HCT116 (cell line): ENCODE data around the gene CDC14A. TPM values are rescaled to one million over a fixed set of nuclear protein-coding genes. Genes with fewer than 3 reads are reported as not detected.

Source experiments
- ATAC-seq: fragments of 200-7000 bp; cut with Tn5 transposase; 2 replicates; pipeline ENCODE4 v1.9.1; 2020; ENCODE audit warnings: mild to moderate bottlenecking, moderate library complexity
- BruUV-seq: library from RNA; stranded (reverse); fragments of 400-500 nt; replicated peaks from 2 replicates; lab custom pipeline; 2021; lab: Mats Ljungman, UMichigan
- CTCF ChIA-PET: fragments of 300-600 bp; sonication (Branson Sonifier 250); formaldehyde crosslinking; loops from one replicate; lab custom pipeline; 2021; ENCODE audit warnings: antibody characterized with exemption; lab: Charles Lee
- POLR2A ChIA-PET: fragments of 300-600, 350-600 bp; sonication (Branson Sonifier 250); formaldehyde crosslinking; loops from one replicate; lab custom pipeline; 2021; ENCODE audit warnings: antibody characterized with exemption; lab: Charles Lee
- RAD21 ChIA-PET, 2 experiments: fragments of 300-600 bp; sonication (Branson Sonifier 250); formaldehyde crosslinking; loops; one replicate each; lab custom pipeline; 2023; ENCODE audit warnings: low total read pairs in 2 of 2; ENCODE audit not compliant: uncharacterized antibody in 2 of 2, unreplicated experiment in 2 of 2, low non-redundant PET in 1 of 2; lab: Charles Lee
- DNase-seq: peaks from one replicate; pipeline ENCODE4 v3.0.0-alpha.2; 2010; ENCODE audit warnings: low read depth, low spot score
- H2AFZ ChIP-seq: fragments of 200-600 bp; shearing (Covaris generic), sonication (generic); 2 replicates; pipeline ENCODE4 v1.6.1; 2017; ENCODE audit warnings: low read depth, mixed run types, mixed read lengths, antibody characterized with exemption, low read length; ENCODE audit not compliant: poor library complexity, severe bottlenecking
- H3K27ac ChIP-seq: 2 replicates; pipeline ENCODE4 v1.5.1; 2012; ENCODE audit warnings: low read depth, low read length
- H3K27me3 ChIP-seq: fragments of 200-600 bp; sonication (generic); 2 replicates; pipeline ENCODE4 v1.6.1; 2016; ENCODE audit warnings: mixed run types, low read length, mixed read lengths; ENCODE audit not compliant: insufficient read depth
- H3K36me3 ChIP-seq, 2 experiments: fragments of 200-500 bp in 1 of 2; fragments of 200-600 bp in 1 of 2; sonication (Bioruptor generic) in 1 of 2; sonication (generic) in 1 of 2; 2 replicates each; pipeline versions ENCODE4 v1.5.1 to v1.6.1; 2014 to 2016; ENCODE audit warnings: low read length in 2 of 2, inconsistent platforms in 1 of 2, mixed read lengths in 1 of 2, mixed run types in 1 of 2; ENCODE audit not compliant: insufficient read depth in 2 of 2, control insufficient read depth in 1 of 2
- H3K4me1 ChIP-seq, 2 experiments: fragments of 200-600 bp in 1 of 2; sonication (generic) in 1 of 2; 2 replicates each; pipeline versions ENCODE4 v1.5.1 to v1.6.1; 2012 to 2017; ENCODE audit warnings: low read length in 2 of 2, inconsistent platforms in 1 of 2, mild to moderate bottlenecking in 1 of 2, mixed read lengths in 1 of 2, mixed run types in 1 of 2, moderate library complexity in 1 of 2; ENCODE audit not compliant: insufficient read depth in 2 of 2, control insufficient read depth in 1 of 2
- H3K4me2 ChIP-seq: fragments of 200-600 bp; sonication (generic); 2 replicates; pipeline ENCODE4 v1.6.1; 2017; ENCODE audit warnings: mixed run types, low read length, mixed read lengths
- H3K4me3 ChIP-seq, 2 experiments: fragments of 200-600 bp in 1 of 2; sonication (generic) in 1 of 2; replicated peaks in 1 of 2; 2 replicates each; pipeline ENCODE4 v1.5.1; 2011 to 2016; ENCODE audit warnings: low read length in 2 of 2, control low read depth in 1 of 2, low read depth in 1 of 2, mild to moderate bottlenecking in 1 of 2, mixed read lengths in 1 of 2, mixed run types in 1 of 2
- H3K79me2 ChIP-seq: fragments of 200-600 bp; sonication (generic); 2 replicates; pipeline ENCODE4 v1.6.1; 2017; ENCODE audit warnings: mild to moderate bottlenecking, mixed run types, low read length, moderate library complexity, mixed read lengths; ENCODE audit not compliant: insufficient read depth
- H3K9ac ChIP-seq: fragments of 200-600 bp; sonication (generic); 2 replicates; pipeline ENCODE4 v1.6.1; 2016; ENCODE audit warnings: low read length, mixed read lengths
- H3K9me2 ChIP-seq: fragments of 200-600 bp; sonication (generic), shearing (Covaris generic); 2 replicates; pipeline ENCODE4 v1.6.1; 2017; ENCODE audit warnings: mixed run types, mild to moderate bottlenecking, moderate library complexity; ENCODE audit not compliant: insufficient read depth
- H3K9me3 ChIP-seq, 2 experiments: fragments of 200-500 bp in 1 of 2; fragments of 200-600 bp in 1 of 2; sonication (Bioruptor generic) in 1 of 2; sonication (generic) in 1 of 2; 2 replicates each; pipeline ENCODE4 v1.6.1; 2014 to 2017; ENCODE audit warnings: low read length in 2 of 2, mixed read lengths in 2 of 2, inconsistent platforms in 1 of 2, low read depth in 1 of 2, mild to moderate bottlenecking in 1 of 2, mixed run types in 1 of 2, moderate library complexity in 1 of 2; ENCODE audit not compliant: control insufficient read depth in 1 of 2, insufficient read depth in 1 of 2
- H4K20me1 ChIP-seq: fragments of 200-600 bp; sonication (generic), shearing (Covaris generic); 2 replicates; pipeline ENCODE4 v1.6.1; 2017; ENCODE audit warnings: mixed run types, mild to moderate bottlenecking, moderate library complexity; ENCODE audit not compliant: insufficient read depth
- CBX3 ChIP-seq: IDR thresholded peaks from 2 replicates; pipeline ENCODE4 v1.6.1; 2012; ENCODE audit warnings: low read depth
- ELF1 ChIP-seq: IDR thresholded peaks from 2 replicates; pipeline ENCODE4 v1.6.1; 2012; ENCODE audit warnings: low read depth, borderline replicate concordance
- EZH2 ChIP-seq: fragments of 200-600 bp; sonication (generic); IDR thresholded peaks from 2 replicates; pipeline ENCODE4 v1.6.1; 2017; ENCODE audit warnings: antibody characterized with exemption, mixed run types
- POLR2A ChIP-seq: IDR thresholded peaks from 2 replicates; pipeline ENCODE4 v1.7.0; 2011; ENCODE audit warnings: borderline replicate concordance; ENCODE audit not compliant: insufficient read depth, insufficient read length; ENCODE audit errors: extremely low read depth
- SP1 ChIP-seq: IDR thresholded peaks from 2 replicates; pipeline ENCODE4 v1.6.1; 2012; ENCODE audit warnings: low read depth
- TCF7L2 ChIP-seq: IDR thresholded peaks from 2 replicates; pipeline ENCODE4 v1.7.0; 2011; ENCODE audit warnings: borderline replicate concordance, inconsistent platforms; ENCODE audit not compliant: insufficient read depth, insufficient read length; ENCODE audit errors: extremely low read depth
- YY1 ChIP-seq: IDR thresholded peaks from 2 replicates; pipeline ENCODE4 v1.6.1; 2011; ENCODE audit warnings: low read length, low read depth, moderate library complexity, mild to moderate bottlenecking; ENCODE audit not compliant: insufficient replicate concordance; ENCODE audit errors: extremely low read depth
- ZBTB33 ChIP-seq: IDR thresholded peaks from 2 replicates; pipeline ENCODE4 v1.6.1; 2011; ENCODE audit warnings: mild to moderate bottlenecking, low read length, moderate library complexity; ENCODE audit not compliant: insufficient replicate concordance; ENCODE audit errors: extremely low read depth
- ZFX ChIP-seq: fragments of 450-650 bp; IDR thresholded peaks from 2 replicates; pipeline ENCODE4 v1.6.1; 2017
- intact Hi-C: fragments of 100-400 bp; cut with micrococcal nuclease; formaldehyde crosslinking; loops from 2 replicates; pipeline ENCODE4 v1.10.0; 2022
- total RNA-seq: library from RNA; stranded (reverse); gene quantifications from one replicate; pipeline ENCODE4 v1.2.1, GENCODE V29; 2021; ENCODE audit not compliant: unreplicated experiment
- TF ChIP-seq, protein P1 (sequence below): IDR thresholded peaks from 2 replicates; pipeline ENCODE4 v1.6.1; 2012
- TF ChIP-seq, protein P2 (sequence below), 3 experiments: fragments of 200-600 bp in 1 of 3; sonication (generic) in 1 of 3; IDR thresholded peaks in 2 of 3; conservative IDR thresholded peaks in 1 of 3; 2 replicates each; pipeline ENCODE4 v1.5.1; 2012 to 2017; ENCODE audit warnings: low read depth in 2 of 3, low read length in 2 of 3, antibody characterized with exemption in 1 of 3, borderline replicate concordance in 1 of 3, control low read depth in 1 of 3, mild to moderate bottlenecking in 1 of 3, mixed read lengths in 1 of 3, mixed run types in 1 of 3, moderate library complexity in 1 of 3; ENCODE audit not compliant: insufficient read depth in 1 of 3
- TF ChIP-seq, protein P3 (sequence below): IDR thresholded peaks from 2 replicates; pipeline ENCODE4 v1.6.1; 2012; ENCODE audit warnings: low read depth

Gene CDC14A
- total RNA-seq, 1 experiment from 2014 or later = 5.1 TPM

DNA sequence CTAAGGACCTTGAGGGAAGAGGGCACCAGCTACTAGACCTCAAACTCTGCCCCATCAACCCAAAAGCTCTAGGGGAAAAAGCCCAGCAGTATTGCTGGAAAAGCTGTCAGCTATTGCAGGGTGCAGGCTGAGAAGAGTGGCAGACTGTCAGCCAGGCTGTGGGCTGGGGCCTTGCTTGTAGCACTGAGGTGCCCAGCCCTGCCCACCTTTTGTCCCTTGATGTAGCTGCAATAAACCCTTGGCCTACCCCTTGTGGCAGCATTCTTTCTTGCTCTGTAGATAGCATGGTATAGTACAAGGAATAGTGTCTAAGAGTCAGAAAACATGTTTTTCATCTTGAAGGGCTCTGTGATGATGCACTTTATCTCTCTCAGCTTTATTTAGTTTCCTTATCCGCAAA is 39.4 kb downstream of the CDC14A start:
- ChIA-PET POLR2A (no interaction called here), CTCF (no interaction called here), RAD21 (no interaction called here)
- H3K4me3 ChIP-seq = no peak overlapping the region
- intact Hi-C loops = no loop called here
- H3K4me2 ChIP-seq = no peak overlapping the region
- no peaks in the 10 kb centered on the region for H3K27me3 ChIP-seq
- no peaks in the 10 kb centered on the region for H3K36me3 ChIP-seq
- no peak overlapping the region for H3K27ac ChIP-seq
- no TSS peak for BruUV-seq
- H3K9ac ChIP-seq = no peak overlapping the region
- no peak for DNase-seq
- TF ChIP-seq, protein P1, sequence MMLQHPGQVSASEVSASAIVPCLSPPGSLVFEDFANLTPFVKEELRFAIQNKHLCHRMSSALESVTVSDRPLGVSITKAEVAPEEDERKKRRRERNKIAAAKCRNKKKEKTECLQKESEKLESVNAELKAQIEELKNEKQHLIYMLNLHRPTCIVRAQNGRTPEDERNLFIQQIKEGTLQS = no peak
- no peak for TF ChIP-seq CBX3
- no peak for TF ChIP-seq YY1
- no peak for TF ChIP-seq ZFX
- no peak for TF ChIP-seq TCF7L2
- H2AFZ ChIP-seq = no peak overlapping the region
- no peaks in the 10 kb centered on the region for H3K79me2 ChIP-seq
- H3K4me1 ChIP-seq = no peaks in the 10 kb centered on the region
- no peaks in the 10 kb centered on the region for H4K20me1 ChIP-seq
- no peaks in the 10 kb centered on the region for H3K9me3 ChIP-seq
- ATAC-seq = peak; percentile 40
- no peaks in the 10 kb centered on the region for H3K9me2 ChIP-seq

DNA sequence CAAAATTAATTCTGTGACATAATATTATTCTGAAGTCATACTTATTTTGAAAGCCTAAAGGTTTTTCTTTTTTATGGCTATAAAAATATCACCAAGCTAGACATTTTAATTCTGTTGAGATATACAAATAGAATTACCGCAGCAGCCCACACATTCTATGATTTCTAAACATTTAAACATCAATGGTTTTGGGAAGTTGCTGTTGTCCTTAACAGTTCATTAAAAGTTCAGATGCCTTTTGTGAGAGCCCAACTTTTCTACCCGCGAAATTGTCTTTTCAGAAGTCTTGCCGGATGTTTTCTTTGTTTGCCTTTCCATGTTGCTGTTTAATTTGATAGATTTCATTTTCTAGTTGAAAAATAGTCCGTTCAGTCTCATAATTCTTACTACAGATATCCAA is 40.5 kb downstream of the CDC14A start:
- no peak overlapping the region for H3K9ac ChIP-seq
- no peak for TF ChIP-seq EZH2
- TF ChIP-seq POLR2A = no peak
- TF ChIP-seq, protein P2, sequence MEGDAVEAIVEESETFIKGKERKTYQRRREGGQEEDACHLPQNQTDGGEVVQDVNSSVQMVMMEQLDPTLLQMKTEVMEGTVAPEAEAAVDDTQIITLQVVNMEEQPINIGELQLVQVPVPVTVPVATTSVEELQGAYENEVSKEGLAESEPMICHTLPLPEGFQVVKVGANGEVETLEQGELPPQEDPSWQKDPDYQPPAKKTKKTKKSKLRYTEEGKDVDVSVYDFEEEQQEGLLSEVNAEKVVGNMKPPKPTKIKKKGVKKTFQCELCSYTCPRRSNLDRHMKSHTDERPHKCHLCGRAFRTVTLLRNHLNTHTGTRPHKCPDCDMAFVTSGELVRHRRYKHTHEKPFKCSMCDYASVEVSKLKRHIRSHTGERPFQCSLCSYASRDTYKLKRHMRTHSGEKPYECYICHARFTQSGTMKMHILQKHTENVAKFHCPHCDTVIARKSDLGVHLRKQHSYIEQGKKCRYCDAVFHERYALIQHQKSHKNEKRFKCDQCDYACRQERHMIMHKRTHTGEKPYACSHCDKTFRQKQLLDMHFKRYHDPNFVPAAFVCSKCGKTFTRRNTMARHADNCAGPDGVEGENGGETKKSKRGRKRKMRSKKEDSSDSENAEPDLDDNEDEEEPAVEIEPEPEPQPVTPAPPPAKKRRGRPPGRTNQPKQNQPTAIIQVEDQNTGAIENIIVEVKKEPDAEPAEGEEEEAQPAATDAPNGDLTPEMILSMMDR (IDR thresholded peaks at IDR 0.05 in 2 of 3, conservative IDR thresholded peaks at IDR 0.05 in 1 of 3; ENCODE audit: borderline replicate concordance in 1 of 3, insufficient read depth in 1 of 3, low read depth in 2 of 3, low read length in 2 of 3) = no peak
- TF ChIP-seq, protein P3, sequence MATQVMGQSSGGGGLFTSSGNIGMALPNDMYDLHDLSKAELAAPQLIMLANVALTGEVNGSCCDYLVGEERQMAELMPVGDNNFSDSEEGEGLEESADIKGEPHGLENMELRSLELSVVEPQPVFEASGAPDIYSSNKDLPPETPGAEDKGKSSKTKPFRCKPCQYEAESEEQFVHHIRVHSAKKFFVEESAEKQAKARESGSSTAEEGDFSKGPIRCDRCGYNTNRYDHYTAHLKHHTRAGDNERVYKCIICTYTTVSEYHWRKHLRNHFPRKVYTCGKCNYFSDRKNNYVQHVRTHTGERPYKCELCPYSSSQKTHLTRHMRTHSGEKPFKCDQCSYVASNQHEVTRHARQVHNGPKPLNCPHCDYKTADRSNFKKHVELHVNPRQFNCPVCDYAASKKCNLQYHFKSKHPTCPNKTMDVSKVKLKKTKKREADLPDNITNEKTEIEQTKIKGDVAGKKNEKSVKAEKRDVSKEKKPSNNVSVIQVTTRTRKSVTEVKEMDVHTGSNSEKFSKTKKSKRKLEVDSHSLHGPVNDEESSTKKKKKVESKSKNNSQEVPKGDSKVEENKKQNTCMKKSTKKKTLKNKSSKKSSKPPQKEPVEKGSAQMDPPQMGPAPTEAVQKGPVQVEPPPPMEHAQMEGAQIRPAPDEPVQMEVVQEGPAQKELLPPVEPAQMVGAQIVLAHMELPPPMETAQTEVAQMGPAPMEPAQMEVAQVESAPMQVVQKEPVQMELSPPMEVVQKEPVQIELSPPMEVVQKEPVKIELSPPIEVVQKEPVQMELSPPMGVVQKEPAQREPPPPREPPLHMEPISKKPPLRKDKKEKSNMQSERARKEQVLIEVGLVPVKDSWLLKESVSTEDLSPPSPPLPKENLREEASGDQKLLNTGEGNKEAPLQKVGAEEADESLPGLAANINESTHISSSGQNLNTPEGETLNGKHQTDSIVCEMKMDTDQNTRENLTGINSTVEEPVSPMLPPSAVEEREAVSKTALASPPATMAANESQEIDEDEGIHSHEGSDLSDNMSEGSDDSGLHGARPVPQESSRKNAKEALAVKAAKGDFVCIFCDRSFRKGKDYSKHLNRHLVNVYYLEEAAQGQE = no peak
- TF ChIP-seq ELF1 = no peak
- TF ChIP-seq ZBTB33 = no peak
- TF ChIP-seq, protein P1 = no peak
- TF ChIP-seq SP1 = no peak

More for the DNA sequence above, 40.5 kb downstream of the CDC14A start:
- no peak overlapping the region for H3K4me2 ChIP-seq
- H3K27ac ChIP-seq = no peak overlapping the region
- RAD21 ChIA-PET = no interaction called here
- no peak overlapping the region for H3K4me3 ChIP-seq
- no peaks in the 10 kb centered on the region for H3K79me2 ChIP-seq
- H3K9me3 ChIP-seq = no peaks in the 10 kb centered on the region
- no peaks in the 10 kb centered on the region for H4K20me1 ChIP-seq
- CTCF ChIA-PET = no interaction called here
- no TSS peak for BruUV-seq
- POLR2A ChIA-PET = no interaction called here
- no peaks in the 10 kb centered on the region for H3K36me3 ChIP-seq
- no peaks in the 10 kb centered on the region for H3K4me1 ChIP-seq
- no peak for DNase-seq
- no peak overlapping the region for H2AFZ ChIP-seq
- intact Hi-C loops = no loop called here
- H3K9me2 ChIP-seq = no peaks in the 10 kb centered on the region
- ATAC-seq = no peak
- H3K27me3 ChIP-seq = no peaks in the 10 kb centered on the region
